NCI-H1105 (cell line): Measurements from ENCODE around the gene GYG2.

Experiments
- DNase-seq: peaks from one replicate; lab custom pipeline; 2025; lab: John Stamatoyannopoulos, UW

The GYG2 gene

GRCh38 chrX:2817036-2817435 is 11.7 kb upstream of the GYG2 start:
- no peak for DNase-seq

- no peak for DNase-seq
Observed at GRCh38 chrX:2819345-2820135, 9.2 kb upstream of the GYG2 start.

- no peak for DNase-seq
Observed at GRCh38 chrX:2820136-2820771, 8.5 kb upstream of the GYG2 start.

- no peak for DNase-seq
Observed at GRCh38 chrX:2823795-2824386, 4.8 kb upstream of the GYG2 start.

- DNase-seq: no peak
Observed at GRCh38 chrX:2824886-2825285, 3.8 kb upstream of the GYG2 start.

- DNase-seq: no peak
Observed at GRCh38 chrX:2828959-2829411, 255 bp downstream of the GYG2 start.

- no peak for DNase-seq
Observed at GRCh38 chrX:2829469-2830246, 928 bp downstream of the GYG2 start.

GRCh38 chrX:2831471-2832228 is 2.9 kb downstream of the GYG2 start:
- DNase-seq: no peak

- no peak for DNase-seq
Observed at GRCh38 chrX:2837961-2838360, 9.2 kb downstream of the GYG2 start.

GRCh38 chrX:2840961-2841360 is 12.2 kb downstream of the GYG2 start:
- DNase-seq: no peak

- no peak for DNase-seq
Observed at GRCh38 chrX:2841537-2841936, 12.8 kb downstream of the GYG2 start.

- no peak for DNase-seq
Observed at GRCh38 chrX:2846992-2847391, 18.3 kb downstream of the GYG2 start.

GRCh38 chrX:2848871-2849301 is 20.2 kb downstream of the GYG2 start:
- no peak for DNase-seq

GRCh38 chrX:2854918-2855317 is 26.2 kb downstream of the GYG2 start:
- DNase-seq: no peak

- no peak for DNase-seq
Observed at GRCh38 chrX:2855761-2856160, 27.0 kb downstream of the GYG2 start.

GRCh38 chrX:2857566-2857965 is 28.8 kb downstream of the GYG2 start:
- DNase-seq: no peak

- no peak for DNase-seq
Observed at GRCh38 chrX:2859197-2859797, 30.6 kb downstream of the GYG2 start.

GRCh38 chrX:2862404-2862803 is 33.7 kb downstream of the GYG2 start:
- no peak for DNase-seq

GRCh38 chrX:2863646-2864045 is 34.9 kb downstream of the GYG2 start:
- DNase-seq: no peak

- no peak for DNase-seq
Observed at GRCh38 chrX:2867206-2867605, 38.5 kb downstream of the GYG2 start.

- no peak for DNase-seq
Observed at GRCh38 chrX:2870650-2871049, 41.9 kb downstream of the GYG2 start.
